IPS-18a (cell line): Measurements from ENCODE around the gene NSUN4.

Experiments
- H3K27ac ChIP-seq: one replicate; pipeline ENCODE4 v1.5.1; 2013; ENCODE audit warnings: low read length
- H3K27me3 ChIP-seq: one replicate; pipeline ENCODE4 v1.6.1; 2013; ENCODE audit warnings: mild to moderate bottlenecking, low read length; ENCODE audit not compliant: control insufficient read depth, insufficient read depth
- H3K36me3 ChIP-seq: one replicate; pipeline ENCODE4 v1.6.1; 2013; ENCODE audit warnings: low read depth, low read length; ENCODE audit not compliant: control insufficient read depth
- H3K4me1 ChIP-seq: one replicate; pipeline ENCODE4 v1.6.1; 2013; ENCODE audit warnings: low read depth, low read length; ENCODE audit not compliant: control insufficient read depth
- H3K4me3 ChIP-seq: one replicate; pipeline ENCODE4 v1.5.1; 2013; ENCODE audit warnings: low read length
- H3K9ac ChIP-seq: one replicate; pipeline ENCODE4 v1.6.1; 2013; ENCODE audit warnings: mild to moderate bottlenecking, low read length, moderate library complexity
- H3K9me3 ChIP-seq: one replicate; pipeline ENCODE4 v1.6.1; 2013; ENCODE audit warnings: low read depth, low read length; ENCODE audit not compliant: control insufficient read depth

NSUN4 gene

DNA sequence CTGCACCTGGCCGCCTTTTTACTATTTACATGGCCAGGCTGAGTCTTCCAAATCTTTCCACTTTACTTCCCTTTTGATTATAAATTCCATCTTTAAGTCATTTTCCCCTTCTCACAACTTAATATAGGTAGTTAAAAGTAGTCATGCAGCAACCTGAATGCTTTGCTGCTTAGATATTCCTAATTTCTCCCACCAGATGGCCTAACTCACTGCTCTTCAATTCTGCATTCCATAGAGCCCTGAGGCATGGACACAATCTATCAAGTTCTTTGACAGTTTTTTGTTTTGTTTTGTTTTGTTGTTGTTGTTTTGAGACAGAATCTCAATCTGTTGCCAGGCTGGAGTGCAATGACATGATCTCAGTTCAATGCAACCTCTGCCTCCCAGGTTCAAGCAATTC lies 31.8 kb downstream of the NSUN4 start:
- peaks cover 5% of the 10 kb centered on the region for H3K36me3 ChIP-seq
- H3K4me3 ChIP-seq = no peak overlapping the region
- no peak overlapping the region for H3K27ac ChIP-seq
- no peaks in the 10 kb centered on the region for H3K9me3 ChIP-seq
- no peak overlapping the region for H3K9ac ChIP-seq
- no peaks in the 10 kb centered on the region for H3K4me1 ChIP-seq
- no peaks in the 10 kb centered on the region for H3K27me3 ChIP-seq

DNA sequence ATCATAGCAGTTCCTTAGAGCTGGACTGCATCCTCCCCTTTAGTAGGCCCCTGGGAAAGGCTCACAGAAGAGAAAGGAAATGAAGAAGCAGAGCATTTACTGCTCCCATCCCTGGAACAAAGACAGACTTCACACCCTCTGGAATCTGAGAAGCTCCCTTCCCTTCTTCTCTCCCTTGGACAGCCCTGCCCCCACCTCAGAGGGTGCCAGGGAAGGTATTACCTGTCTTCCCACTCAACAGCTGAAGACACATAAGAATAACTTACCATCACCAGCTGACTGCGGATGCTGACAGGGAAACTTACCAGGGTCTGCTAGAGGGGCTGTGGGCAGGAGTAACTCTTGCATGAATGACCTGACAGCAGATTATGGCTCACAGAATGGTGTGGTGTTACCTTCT lies 39.4 kb downstream of the NSUN4 start:
- no peaks in the 10 kb centered on the region for H3K27me3 ChIP-seq
- H3K9me3 ChIP-seq = no peaks in the 10 kb centered on the region
- H3K36me3 ChIP-seq = no peaks in the 10 kb centered on the region
- H3K4me1 ChIP-seq = no peaks in the 10 kb centered on the region
- H3K9ac ChIP-seq = no peak overlapping the region
- H3K4me3 ChIP-seq = no peak overlapping the region
- no peak overlapping the region for H3K27ac ChIP-seq

DNA sequence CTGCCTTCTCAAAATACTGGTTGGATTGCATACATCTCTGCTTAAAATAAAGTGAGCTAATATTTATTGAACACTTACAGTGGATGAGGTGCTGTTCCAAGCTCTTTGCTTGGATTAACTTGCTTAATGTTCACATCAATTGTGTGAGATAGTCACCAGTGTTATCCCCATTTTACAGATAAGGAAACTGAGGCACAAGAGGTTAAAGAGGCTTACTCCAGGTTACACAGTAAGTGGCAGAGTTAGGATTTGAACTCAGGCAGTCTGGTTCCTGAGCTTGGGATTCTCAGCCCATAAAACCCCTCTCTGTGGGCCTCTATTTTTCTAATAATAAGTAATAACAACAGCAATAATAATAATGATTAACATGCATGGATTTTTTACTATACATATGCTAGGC lies 39.9 kb downstream of the NSUN4 start:
- no peaks in the 10 kb centered on the region for H3K36me3 ChIP-seq
- H3K4me3 ChIP-seq = no peak overlapping the region
- H3K4me1 ChIP-seq = no peaks in the 10 kb centered on the region
- no peaks in the 10 kb centered on the region for H3K9me3 ChIP-seq
- no peaks in the 10 kb centered on the region for H3K27me3 ChIP-seq
- H3K27ac ChIP-seq = no peak overlapping the region
- no peak overlapping the region for H3K9ac ChIP-seq

DNA sequence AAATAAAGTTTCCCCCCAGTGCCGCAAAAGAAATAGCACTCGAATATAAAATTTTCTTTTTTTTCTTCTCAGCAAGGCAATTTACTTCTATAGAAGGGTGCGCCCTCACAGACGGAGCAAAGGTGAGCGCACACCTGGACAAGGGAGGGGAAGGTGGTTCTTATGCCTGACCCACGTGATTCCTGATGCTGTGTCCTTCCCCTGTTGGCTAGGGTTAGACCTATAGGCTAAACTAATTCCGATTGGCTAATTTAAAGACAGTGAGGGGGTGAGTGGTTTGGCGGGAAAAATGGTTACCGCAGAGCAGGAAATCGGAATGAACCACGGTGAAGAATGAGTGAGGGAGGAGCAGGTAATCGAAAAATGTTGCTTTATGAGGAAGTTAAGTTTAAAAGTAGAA lies 52.9 kb downstream of the NSUN4 start:
- Histone ChIP-seq H3K27ac (no peak overlapping the region), H3K27me3 (peaks cover 28% of the 10 kb centered on the region), H3K36me3 (no peaks in the 10 kb centered on the region), H3K9ac (no peak overlapping the region), H3K4me3 (peak overlapping the region; percentile 73), H3K4me1 (no peaks in the 10 kb centered on the region), H3K9me3 (peaks cover 10% of the 10 kb centered on the region)

DNA sequence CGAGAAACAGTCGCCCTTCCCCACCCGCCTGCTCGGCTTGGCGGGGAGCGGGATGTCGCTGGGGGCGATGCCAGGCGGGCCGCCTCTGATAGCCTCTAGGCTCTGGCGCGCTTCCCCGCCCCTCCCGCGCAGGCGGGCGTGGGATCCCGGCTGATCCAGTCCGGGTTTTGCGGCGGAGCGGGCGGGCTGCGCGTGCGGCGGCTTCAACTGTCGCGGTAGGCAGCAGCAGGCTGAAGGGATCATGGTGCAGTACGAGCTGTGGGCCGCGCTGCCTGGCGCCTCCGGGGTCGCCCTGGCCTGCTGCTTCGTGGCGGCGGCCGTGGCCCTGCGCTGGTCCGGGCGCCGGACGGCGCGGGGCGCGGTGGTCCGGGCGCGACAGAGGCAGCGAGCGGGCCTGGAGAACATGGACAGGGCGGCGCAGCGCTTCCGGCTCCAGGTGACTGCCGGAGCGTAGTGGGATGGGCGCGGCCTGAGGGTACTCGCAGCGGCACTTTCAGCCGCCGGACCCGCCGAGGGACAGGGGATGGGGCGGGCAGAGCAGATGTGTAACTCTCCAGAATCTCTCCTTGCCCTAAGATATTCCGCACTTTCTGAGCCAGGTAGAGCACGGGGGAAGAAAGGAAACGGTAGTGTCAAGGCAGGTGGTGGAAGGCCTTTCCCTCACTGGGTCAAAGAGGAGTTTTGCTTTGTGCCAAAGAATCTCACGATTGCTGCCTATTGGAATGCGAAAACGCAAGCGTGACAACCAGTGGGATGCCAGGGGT lies 53.7 kb downstream of the NSUN4 start, which contains the start of gene FAAH:
Gene FAAH, plus strand, starts transcription at position 210 of the 764 bp plus-strand sequence. Its CDS starts 32 bp downstream, at position 242.
- peak within 1 kb of the TSS; percentile 73 for H3K4me3 ChIP-seq

DNA sequence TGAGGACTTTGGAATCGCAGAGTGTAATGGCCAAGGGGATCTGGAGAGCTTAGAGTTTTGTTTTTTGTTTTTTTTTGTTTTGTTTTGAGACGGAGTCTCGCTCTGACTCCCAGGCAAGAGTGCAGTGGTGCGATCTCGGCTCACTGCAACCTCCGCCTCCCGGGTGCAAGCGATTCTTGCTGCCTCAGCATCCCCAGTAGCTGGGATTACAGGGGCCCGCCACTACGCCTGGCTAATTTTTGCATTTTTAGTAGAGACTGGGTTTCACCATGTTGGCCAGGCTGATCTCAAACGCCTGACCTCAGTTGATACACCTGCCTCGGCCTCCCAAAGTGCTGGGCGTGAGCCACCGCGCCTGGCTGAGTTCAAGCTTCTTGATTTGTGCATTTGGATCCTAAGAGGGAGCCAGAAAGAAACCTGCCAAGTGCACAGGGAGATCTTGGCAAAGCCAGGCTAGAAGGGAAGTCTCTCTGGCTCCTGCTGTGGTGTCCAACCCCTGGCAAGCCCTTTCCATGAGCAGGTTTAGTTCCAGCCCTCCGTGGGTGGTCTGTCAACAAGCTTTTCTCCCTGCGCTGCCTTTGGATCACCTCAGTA lies 54.4 kb downstream of the NSUN4 start:
- Histone ChIP-seq H3K9ac (no peak overlapping the region), H3K36me3 (no peaks in the 10 kb centered on the region)

More for the DNA sequence above, 53.7 kb downstream of the NSUN4 start, which contains the start of gene FAAH:
- H3K9ac ChIP-seq = no peak within 1 kb of the TSS
- H3K4me1 ChIP-seq = no peaks in the 10 kb centered on the region
- H3K36me3 ChIP-seq = no peaks in the 10 kb centered on the region
- peaks cover 28% of the 10 kb centered on the region for H3K27me3 ChIP-seq
- H3K9me3 ChIP-seq = peaks cover 10% of the 10 kb centered on the region
- H3K27ac ChIP-seq = no peak within 1 kb of the TSS

DNA sequence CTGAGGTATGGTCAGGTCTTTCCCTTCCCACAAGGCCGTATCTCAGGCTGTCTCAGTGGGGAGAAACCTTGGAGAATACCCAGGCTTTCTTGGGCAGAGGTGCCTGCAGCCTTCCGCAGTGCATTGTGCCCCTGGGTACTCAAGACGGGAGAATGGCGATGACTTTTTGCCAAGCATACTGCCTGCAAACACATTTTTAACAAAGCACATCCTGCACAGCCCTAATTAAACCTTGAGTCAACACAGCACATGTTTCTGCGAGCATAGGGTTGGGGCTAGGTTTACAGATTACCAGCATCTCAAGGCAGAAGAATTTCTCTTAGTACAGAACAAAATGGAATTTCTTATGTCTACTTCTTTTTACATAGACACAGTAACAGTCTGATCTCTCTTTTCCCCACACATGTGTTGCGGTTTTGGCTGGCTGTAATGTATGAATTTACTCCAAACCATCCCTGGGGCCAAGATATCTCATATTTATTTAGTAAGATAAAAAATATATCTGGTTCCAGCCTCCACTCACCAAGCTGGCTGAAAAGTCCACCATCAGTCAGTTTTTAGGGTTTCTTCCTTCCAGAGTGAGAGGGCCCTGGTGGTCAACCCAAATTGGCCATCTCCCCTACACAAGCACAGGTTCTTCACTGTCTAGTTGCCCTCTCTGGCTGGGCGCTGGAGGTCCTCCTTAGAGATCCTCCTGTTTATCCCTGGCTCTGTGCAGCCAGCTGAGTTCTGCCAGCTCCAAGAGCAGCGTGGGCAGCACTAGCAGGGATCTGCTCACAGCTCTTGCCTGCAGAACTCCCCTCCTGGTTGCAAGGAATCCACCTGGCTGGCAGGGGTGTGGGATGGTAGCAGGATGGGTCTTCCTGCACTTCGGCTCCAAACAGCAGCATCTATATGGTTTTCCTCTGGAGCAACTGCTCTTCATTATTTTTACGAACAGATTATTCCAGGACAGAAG lies 56.1 kb downstream of the NSUN4 start:
- Histone ChIP-seq H3K36me3 (no peaks in the 10 kb centered on the region), H3K27ac (no peak overlapping the region), H3K27me3 (peaks cover 28% of the 10 kb centered on the region), H3K9me3 (peaks cover 10% of the 10 kb centered on the region), H3K4me3 (no peak overlapping the region), H3K4me1 (no peaks in the 10 kb centered on the region), H3K9ac (no peak overlapping the region)

More for the DNA sequence above, 54.4 kb downstream of the NSUN4 start:
- Histone ChIP-seq H3K27ac (no peak overlapping the region), H3K4me1 (no peaks in the 10 kb centered on the region), H3K9me3 (peaks cover 10% of the 10 kb centered on the region), H3K4me3 (peak overlapping the region; percentile 73), H3K27me3 (peaks cover 28% of the 10 kb centered on the region)

DNA sequence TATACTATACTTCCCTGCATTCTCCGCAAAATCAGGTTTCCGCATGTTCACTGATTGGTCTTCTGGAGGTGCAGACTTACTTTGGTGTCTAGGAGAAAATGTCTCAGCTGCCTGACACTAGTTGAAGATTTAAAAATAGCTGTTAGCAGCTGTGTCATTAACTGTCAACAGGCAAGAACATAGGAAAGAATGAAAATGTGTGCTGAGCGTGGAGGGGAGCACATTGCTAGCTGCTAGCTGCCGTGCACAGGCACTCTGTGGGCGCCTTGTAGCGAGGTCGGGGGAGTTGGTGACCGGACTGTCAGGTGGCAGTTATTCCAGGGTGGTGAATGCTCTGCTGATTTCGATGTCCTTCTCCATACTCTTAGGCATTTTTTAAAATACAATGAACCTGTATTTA lies 58.7 kb downstream of the NSUN4 start:
- H3K4me3 ChIP-seq = no peak overlapping the region
- no peak overlapping the region for H3K27ac ChIP-seq
- H3K4me1 ChIP-seq = no peaks in the 10 kb centered on the region
- no peaks in the 10 kb centered on the region for H3K9me3 ChIP-seq
- no peak overlapping the region for H3K9ac ChIP-seq
- H3K36me3 ChIP-seq = no peaks in the 10 kb centered on the region
- H3K27me3 ChIP-seq = peaks cover 22% of the 10 kb centered on the region

DNA sequence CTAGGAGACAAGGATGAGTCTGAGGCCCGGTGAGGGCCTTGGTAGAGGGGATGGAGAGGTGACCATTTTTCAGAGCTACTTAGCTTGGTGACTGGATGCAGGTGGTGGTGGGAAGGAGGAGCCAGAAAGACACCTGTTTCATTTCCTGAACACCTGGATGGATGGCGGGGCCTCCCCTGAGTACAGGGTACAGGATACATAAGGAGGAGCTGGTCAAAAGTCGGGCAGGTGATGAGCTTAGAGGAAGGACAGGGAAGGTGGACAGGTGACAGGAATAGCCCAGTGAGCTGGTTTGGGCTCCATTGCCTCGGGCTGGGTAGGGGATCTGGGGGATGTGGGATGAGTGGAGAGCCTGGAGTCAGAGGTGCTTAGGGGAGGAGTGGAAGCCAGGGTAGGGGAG lies 59.8 kb downstream of the NSUN4 start:
- Histone ChIP-seq H3K9ac (no peak overlapping the region), H3K36me3 (no peaks in the 10 kb centered on the region), H3K27me3 (peaks cover 12% of the 10 kb centered on the region), H3K4me1 (no peaks in the 10 kb centered on the region), H3K27ac (no peak overlapping the region), H3K4me3 (no peak overlapping the region), H3K9me3 (no peaks in the 10 kb centered on the region)

DNA sequence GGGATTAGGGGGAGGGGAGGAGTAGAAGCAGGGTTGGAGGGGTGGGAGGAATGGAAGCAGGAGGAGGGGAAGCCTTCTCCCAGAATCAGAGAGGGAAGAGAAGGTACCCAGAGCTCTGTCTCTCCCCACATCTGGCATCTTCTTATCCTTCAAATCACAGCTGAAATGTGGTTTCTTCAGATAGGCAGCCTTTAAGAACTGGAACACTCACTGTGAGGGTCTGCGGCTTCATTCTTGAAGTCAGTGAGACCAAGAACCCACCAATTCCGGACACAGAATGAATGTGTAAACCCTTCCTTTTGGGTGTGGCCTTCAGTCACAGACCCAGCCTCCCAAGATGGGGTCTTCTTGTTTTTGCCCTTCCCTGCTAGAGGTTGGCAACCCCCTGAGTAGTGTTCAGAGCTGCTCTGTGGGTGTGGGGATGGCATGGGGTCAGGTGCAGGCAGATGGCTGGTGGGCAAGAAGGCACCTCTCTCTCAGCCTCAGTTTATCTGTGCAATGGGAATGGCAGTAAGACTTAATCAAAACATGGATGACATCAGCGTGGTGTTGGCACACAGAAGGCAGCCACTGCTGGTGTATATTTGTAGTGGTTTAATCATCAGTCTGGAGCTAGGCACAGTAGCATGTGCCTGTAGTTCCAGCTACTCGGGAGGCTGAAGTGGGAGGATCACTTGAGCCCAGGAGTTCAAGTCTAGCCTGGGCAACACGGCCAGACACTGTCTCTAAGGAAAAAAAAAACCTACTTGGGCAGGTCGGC lies 60.7 kb downstream of the NSUN4 start:
- Histone ChIP-seq H3K4me3 (no peak overlapping the region), H3K27me3 (peaks cover 3% of the 10 kb centered on the region), H3K9ac (no peak overlapping the region)

More for the DNA sequence above, 60.7 kb downstream of the NSUN4 start:
- no peak overlapping the region for H3K27ac ChIP-seq
- no peaks in the 10 kb centered on the region for H3K36me3 ChIP-seq
- H3K9me3 ChIP-seq = no peaks in the 10 kb centered on the region
- no peaks in the 10 kb centered on the region for H3K4me1 ChIP-seq
